ENCODE results near the gene SLC38A6. TPM values are rescaled to one million over a fixed set of nuclear protein-coding genes. Genes with fewer than 3 reads are reported as not detected.

The SLC38A6 gene
- total and polyA plus RNA-seq, 9 donors, result 6.8 to 18.7 (median 15.1) TPM

DNA sequence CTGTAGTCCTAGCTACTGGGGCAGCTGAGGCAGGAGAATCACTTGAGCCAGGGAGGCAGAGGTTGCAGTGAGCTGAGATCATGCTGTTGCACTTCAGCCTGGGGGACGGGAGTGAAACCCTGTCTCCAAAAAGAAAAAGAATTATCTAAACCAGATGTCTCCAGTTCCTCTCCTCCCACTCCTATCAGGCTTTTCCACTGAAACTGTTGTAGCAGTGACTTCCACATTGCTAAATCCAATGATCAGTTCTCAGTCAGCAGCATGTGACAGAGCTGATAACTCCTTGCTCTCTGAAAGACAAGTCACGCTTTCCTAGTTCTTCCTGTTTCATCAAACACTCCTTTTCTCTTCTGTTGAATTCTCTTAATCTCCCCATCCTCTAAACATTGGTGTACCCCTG is 8.6 kb downstream of the SLC38A6 start:
- H3K27me3 ChIP-seq, result no peaks in the 10 kb centered on the region
- H3K9me3 ChIP-seq, result no peaks in the 10 kb centered on the region
- WGBS, 3 donors, result 73 to 92% (median 85%) methylated on average over 2 of the region's 2 CpGs
- no peak for DNase-seq
- no peak overlapping the region for H3K4me3 ChIP-seq
- no peak for TF ChIP-seq POLR2A (IDR thresholded peaks at IDR 0.05)
- no peak for TF ChIP-seq CTCF (IDR thresholded peaks at IDR 0.05)
- no peak for TF ChIP-seq EP300 (IDR thresholded peaks at IDR 0.05)
- H3K4me1 ChIP-seq (ENCODE audit: insufficient read depth), result no peaks in the 10 kb centered on the region
- no peak overlapping the region for H3K27ac ChIP-seq
- H3K36me3 ChIP-seq, result no peaks in the 10 kb centered on the region
- intact Hi-C loops (cut with DNase I), result loop anchor here in 2 of 4 donors (10.0 kb wide), 1 partner anchor 265 kb away; the partner anchor contains the start of gene SIX4 (in 2 of the 2)

- H3K27me3 ChIP-seq, result peaks cover 2% of the 10 kb centered on the region
- H3K9me3 ChIP-seq, result peaks cover 0 to 4% of the 10 kb centered on the region in 2 donors
- TF ChIP-seq EP300 (IDR thresholded peaks at IDR 0.05) (no peak), CTCF (IDR thresholded peaks at IDR 0.05) (no peak), POLR2A (IDR thresholded peaks at IDR 0.05) (no peak)
- H3K4me3 ChIP-seq, result no peak overlapping the region
- no peaks in the 10 kb centered on the region for H3K4me1 ChIP-seq (ENCODE audit: insufficient read depth)
- 85 to 96% (median 91%) methylated on average over 9 of the region's 9 CpGs for WGBS, 3 donors
- no peaks in the 10 kb centered on the region for H3K36me3 ChIP-seq
- DNase-seq, result no peak
- no peak overlapping the region for H3K27ac ChIP-seq
- intact Hi-C loops (cut with DNase I), result no loop called here
Observed at GRCh38 chr14:60998617-60999016, 17.6 kb downstream of the SLC38A6 start.

DNA sequence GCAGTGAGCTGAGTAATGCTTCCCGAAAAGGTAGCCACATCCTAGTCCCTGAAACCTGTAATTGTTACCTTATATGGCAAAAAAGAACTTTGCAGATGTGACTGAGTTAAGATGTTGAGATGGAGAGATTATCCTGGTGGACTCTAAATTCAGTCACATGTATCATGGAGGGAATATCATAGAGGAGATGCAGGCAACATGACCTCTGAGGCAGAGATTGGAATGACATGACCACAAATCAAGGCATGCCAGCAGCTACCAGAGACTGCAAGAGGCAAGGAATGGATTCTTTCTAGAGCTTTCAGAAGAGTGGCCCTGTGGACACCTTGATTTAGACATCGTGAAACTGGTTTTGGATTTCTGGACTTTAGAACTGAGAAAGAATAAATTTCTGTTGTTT is 18.5 kb downstream of the SLC38A6 start:
- Histone ChIP-seq H3K4me1 (ENCODE audit: insufficient read depth) (no peaks in the 10 kb centered on the region), H3K36me3 (no peaks in the 10 kb centered on the region), H3K4me3 (no peak overlapping the region), H3K9me3 (peaks cover 0 to 4% of the 10 kb centered on the region in 2 donors), H3K27me3 (peaks cover 2% of the 10 kb centered on the region), H3K27ac (no peak overlapping the region)
- DNase-seq, result no peak
- TF ChIP-seq EP300 (IDR thresholded peaks at IDR 0.05), result no peak
- no peak for TF ChIP-seq CTCF (IDR thresholded peaks at IDR 0.05)
- TF ChIP-seq POLR2A (IDR thresholded peaks at IDR 0.05), result no peak
- WGBS, 3 donors, result 96 to 99% (median 97%) methylated on average over 2 of the region's 2 CpGs
- intact Hi-C loops (cut with DNase I), result no loop called here

- H3K4me3 ChIP-seq, result no peak overlapping the region
- no peak overlapping the region for H3K27ac ChIP-seq
- 95 to 96% (median 96%) methylated on average over 1 of the region's 1 CpG for WGBS, 3 donors
- no peak for DNase-seq
- TF ChIP-seq EP300 (IDR thresholded peaks at IDR 0.05) (no peak), POLR2A (IDR thresholded peaks at IDR 0.05) (no peak), CTCF (IDR thresholded peaks at IDR 0.05) (no peak)
- H3K4me1 ChIP-seq (ENCODE audit: insufficient read depth), result no peaks in the 10 kb centered on the region
- intact Hi-C loops (cut with DNase I), result no loop called here
- no peaks in the 10 kb centered on the region for H3K36me3 ChIP-seq
- H3K27me3 ChIP-seq, result peaks cover 2% of the 10 kb centered on the region
- H3K9me3 ChIP-seq, result no peaks in the 10 kb centered on the region
Observed at GRCh38 chr14:61003571-61003970, 22.5 kb downstream of the SLC38A6 start.
